AG09309 (cell line): Measurements from ENCODE around the gene MNDA.

Experiments
- DNase-seq: peaks from one replicate; pipeline ENCODE4 v3.0.0-alpha.2; 2010; ENCODE audit warnings: low read depth
- H3K4me3 ChIP-seq: 2 replicates; pipeline ENCODE4 v1.5.1; 2011; ENCODE audit warnings: mild to moderate bottlenecking, low read depth, low read length, moderate library complexity; ENCODE audit not compliant: control insufficient read depth
- TF ChIP-seq, protein P1 (sequence below): IDR thresholded peaks from 2 replicates; pipeline ENCODE4 v1.5.1; 2011; ENCODE audit warnings: mild to moderate bottlenecking, low read depth, low read length, inconsistent platforms; ENCODE audit not compliant: insufficient read depth, control insufficient read depth; ENCODE audit errors: missing control alignments

The MNDA gene

DNA sequence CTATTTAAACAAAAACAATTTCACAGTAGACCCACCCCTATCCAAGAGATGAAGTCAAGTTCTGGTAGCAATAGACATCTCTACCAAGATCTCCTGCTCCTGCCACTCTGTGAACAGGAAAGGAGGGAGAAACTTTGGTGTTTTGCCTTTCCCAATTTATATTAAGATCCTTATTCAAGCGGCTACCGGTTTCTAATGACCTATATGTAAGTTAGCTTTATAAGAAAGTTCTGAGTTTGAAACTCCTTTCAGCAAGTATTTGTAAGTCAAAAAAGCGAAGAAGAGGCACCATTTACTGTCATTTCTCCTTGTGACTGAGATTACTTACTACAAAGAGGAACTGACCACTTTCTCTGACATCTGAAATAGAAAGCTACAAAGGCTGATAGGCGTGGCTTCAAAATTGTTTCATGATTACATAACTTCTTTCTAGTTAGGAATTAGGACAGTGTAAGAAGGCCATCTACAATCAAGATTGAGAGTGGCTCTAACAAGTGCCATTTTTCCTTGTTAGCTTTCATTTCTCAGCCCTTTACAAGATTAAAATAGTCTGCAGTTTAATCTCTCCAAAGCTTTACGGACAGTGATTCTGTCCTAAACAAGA is at the start of gene MNDA:
MNDA (plus strand) TSS at position 448 of the 604 bp plus-strand sequence. CDS start 10,803 bp downstream, outside the sequence.
- TF ChIP-seq, protein P1, sequence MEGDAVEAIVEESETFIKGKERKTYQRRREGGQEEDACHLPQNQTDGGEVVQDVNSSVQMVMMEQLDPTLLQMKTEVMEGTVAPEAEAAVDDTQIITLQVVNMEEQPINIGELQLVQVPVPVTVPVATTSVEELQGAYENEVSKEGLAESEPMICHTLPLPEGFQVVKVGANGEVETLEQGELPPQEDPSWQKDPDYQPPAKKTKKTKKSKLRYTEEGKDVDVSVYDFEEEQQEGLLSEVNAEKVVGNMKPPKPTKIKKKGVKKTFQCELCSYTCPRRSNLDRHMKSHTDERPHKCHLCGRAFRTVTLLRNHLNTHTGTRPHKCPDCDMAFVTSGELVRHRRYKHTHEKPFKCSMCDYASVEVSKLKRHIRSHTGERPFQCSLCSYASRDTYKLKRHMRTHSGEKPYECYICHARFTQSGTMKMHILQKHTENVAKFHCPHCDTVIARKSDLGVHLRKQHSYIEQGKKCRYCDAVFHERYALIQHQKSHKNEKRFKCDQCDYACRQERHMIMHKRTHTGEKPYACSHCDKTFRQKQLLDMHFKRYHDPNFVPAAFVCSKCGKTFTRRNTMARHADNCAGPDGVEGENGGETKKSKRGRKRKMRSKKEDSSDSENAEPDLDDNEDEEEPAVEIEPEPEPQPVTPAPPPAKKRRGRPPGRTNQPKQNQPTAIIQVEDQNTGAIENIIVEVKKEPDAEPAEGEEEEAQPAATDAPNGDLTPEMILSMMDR = no peak
- no peak for DNase-seq
- no peak within 1 kb of the TSS for H3K4me3 ChIP-seq

DNA sequence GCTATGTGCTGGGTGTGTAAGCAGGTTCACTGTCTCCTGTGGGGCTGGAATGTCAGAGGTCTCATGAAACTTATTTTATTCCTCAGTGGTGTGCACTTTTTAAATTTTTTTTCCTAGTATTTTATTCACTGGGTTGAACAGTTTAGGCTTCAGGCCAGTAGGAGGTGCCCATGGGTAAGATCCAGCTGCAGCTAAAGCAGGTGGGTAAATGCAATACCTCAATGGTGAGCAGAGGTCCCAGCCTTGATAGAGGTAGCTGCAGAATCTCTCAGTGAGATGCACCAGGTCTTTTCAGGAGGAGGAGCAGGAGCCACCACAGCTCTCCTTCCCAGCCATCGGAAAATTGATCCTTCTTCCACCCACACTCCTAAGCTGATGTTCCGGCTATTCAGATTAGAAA is 37.5 kb upstream of the MNDA start:
- TF ChIP-seq, protein P1 = no peak
- H3K4me3 ChIP-seq = no peak overlapping the region
- DNase-seq = no peak

DNA sequence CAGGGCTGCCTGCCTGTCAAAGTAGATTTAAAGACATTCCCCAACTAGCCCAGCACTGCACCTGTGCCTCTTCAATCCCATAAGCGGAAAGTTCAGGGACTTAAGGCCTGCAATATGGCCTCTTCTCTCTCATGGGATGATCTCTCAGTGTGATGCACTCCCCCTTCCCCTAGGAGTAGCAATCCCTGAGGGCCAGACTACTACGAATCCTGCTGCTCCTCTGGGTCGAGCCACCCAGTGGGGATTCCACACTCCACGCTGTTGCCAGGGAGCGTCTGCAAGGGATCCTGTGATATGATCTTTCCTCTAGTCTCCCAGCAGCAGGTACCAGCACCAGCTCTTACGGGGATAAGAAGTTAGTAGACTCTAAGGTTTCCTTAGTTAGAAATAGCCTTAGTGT is 36.9 kb upstream of the MNDA start:
- DNase-seq = no peak
- TF ChIP-seq, protein P1 = no peak
- no peak overlapping the region for H3K4me3 ChIP-seq

DNA sequence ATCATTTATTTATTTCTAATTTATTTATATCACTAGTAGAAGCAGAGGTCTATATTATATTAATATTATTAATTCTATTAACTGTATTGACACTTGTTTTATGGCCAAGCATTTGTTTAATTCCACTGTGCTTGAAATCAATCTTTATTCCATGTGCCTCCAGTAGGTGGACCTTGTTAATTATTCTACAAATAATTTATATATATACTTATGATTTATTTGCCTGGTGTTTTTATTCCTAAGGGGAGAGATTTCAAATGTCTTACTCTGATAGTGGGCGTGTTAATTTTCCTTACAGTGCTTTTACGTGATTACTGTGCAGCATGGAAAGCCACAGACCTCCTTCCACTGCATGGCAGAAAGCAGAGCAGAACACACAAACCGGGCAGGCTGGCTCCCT is 32.6 kb upstream of the MNDA start:
- TF ChIP-seq, protein P1 = no peak
- DNase-seq = no peak
- no peak overlapping the region for H3K4me3 ChIP-seq

DNA sequence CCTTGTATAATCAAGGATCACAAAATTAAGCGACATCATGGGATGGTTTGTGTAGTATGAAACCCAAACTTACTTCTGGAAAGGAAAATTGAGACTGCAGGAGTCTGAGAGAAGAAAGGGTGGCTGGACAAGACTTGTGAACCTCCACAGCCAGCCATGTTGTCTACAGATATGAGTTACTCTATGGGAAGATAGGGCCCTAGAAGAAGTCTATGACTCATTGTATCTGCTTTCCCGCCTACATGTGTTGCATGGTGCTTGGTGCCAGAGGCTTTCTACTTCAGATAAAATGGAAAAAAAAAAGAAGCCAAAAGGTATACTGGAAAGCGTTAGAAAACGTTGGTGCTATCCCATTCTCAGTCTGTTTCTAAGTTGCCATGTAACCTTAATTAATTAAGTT is 31.5 kb upstream of the MNDA start:
- no peak overlapping the region for H3K4me3 ChIP-seq
- DNase-seq = no peak
- TF ChIP-seq, protein P1 = no peak

DNA sequence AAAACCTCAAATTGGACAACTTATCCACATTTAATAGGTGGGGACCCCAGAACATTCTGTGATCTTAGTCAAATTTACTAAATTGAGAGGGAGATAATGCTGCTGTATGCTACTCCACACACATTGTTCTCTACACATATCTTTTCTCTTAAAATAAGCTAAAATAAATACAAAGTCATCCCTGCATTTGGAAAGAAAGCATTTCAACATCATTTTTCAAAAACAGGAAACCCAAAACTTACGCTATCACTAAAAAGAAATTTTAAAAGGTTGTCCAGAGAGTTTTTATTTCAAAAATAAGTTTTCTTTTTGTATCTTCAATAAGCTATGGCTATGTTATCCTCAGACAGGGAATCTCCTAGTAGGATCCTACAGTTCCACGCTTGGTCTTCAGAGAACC is 30.6 kb upstream of the MNDA start:
- DNase-seq = no peak
- no peak overlapping the region for H3K4me3 ChIP-seq
- TF ChIP-seq, protein P1 = no peak
